Astrocyte of the spinal cord (primary cell): ENCODE measurements around the gene COQ8A.
"Not testable (repeated sequence)": the region's sequence is repeated elsewhere in the genome, so short reads cannot be mapped to it uniquely, and the experiment has no call there.

Experiments used
- DNase-seq: peaks from one replicate; pipeline ENCODE4 v3.0.0; 2011; ENCODE audit warnings: low read depth, low spot score
- H3K4me3 ChIP-seq: 2 replicates; pipeline ENCODE4 v1.5.1; 2011; ENCODE audit warnings: low read depth, mild to moderate bottlenecking, low read length, moderate library complexity
- in situ Hi-C: cut with HindIII; loops from 2 replicates; pipeline ENCODE4 v1.10.0; 2017; ENCODE audit warnings: low sequenced_read_pairs
- TF ChIP-seq, protein P1 (sequence below): IDR thresholded peaks from 2 replicates; pipeline ENCODE4 v1.5.1; 2012; ENCODE audit warnings: low read depth, mild to moderate bottlenecking, low read length, inconsistent platforms

Gene COQ8A

DNA sequence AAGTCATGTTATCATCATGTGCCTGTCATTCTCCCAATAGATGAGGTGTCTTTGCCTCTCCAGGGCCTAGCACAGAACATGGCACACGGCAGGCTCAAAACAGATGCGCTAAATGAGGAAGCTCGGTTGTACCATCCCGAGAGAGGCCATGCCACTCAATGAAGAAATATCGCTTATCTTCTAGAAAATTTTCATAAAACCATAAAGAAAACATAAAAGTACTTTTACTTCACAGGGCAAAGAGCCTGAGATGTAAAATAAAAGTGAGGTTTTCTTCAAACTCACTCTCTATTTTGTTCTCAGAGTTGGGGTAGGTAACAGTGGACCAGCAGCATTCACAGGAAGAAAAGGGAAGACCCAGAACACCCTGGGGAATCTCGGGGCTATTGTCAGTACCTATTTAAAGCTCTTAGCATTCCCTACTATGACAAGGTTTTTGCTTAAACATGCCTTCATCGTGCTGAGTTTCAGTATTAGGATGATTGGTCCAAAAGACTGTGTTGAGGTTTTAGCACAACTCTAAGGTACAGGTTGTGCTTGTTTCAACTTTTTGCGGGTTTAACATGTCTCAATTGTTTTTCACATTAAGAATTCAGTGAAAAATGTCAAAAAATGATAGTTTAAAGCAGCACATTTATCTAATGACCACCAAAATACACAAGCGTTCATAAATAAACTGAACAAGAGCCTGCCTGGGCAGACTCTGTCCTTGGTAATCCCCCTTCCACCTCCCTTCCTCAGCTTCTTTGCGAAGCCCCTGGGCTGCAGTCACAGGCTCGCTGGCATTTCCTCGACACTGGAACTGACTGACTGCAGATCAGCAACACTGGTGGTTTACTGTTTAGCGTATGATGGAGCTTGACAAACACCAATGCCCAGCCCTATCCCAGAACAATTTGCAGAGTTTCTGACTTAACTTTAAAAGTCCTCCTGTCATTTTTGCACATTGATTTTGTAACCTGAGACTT lies 55.6 kb downstream of the COQ8A start:
- H3K4me3 ChIP-seq = no peak overlapping the region
- in situ Hi-C loops = no loop called here
- no peak for DNase-seq
- TF ChIP-seq, protein P1, sequence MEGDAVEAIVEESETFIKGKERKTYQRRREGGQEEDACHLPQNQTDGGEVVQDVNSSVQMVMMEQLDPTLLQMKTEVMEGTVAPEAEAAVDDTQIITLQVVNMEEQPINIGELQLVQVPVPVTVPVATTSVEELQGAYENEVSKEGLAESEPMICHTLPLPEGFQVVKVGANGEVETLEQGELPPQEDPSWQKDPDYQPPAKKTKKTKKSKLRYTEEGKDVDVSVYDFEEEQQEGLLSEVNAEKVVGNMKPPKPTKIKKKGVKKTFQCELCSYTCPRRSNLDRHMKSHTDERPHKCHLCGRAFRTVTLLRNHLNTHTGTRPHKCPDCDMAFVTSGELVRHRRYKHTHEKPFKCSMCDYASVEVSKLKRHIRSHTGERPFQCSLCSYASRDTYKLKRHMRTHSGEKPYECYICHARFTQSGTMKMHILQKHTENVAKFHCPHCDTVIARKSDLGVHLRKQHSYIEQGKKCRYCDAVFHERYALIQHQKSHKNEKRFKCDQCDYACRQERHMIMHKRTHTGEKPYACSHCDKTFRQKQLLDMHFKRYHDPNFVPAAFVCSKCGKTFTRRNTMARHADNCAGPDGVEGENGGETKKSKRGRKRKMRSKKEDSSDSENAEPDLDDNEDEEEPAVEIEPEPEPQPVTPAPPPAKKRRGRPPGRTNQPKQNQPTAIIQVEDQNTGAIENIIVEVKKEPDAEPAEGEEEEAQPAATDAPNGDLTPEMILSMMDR = no peak

DNA sequence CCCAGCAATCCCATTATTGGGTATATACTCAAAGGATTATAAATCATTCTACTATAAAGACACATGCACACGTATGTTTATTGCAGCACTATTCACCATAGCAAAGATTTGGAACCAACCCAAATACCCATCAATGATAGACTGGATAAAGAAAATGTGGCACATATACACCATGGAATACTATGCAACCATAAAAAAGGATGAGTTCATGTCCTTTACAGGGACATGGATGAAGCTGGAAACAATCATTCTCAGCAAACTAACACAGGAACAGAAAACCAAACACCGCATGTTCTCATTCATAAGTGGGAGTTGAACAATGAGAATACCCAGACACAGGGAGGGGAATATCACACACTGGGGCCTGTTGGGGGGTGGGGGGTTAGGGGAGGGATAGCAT lies 59.5 kb downstream of the COQ8A start:
- DNase-seq, H3K4me3 ChIP-seq, in situ Hi-C loops: not testable (repeated sequence)

DNA sequence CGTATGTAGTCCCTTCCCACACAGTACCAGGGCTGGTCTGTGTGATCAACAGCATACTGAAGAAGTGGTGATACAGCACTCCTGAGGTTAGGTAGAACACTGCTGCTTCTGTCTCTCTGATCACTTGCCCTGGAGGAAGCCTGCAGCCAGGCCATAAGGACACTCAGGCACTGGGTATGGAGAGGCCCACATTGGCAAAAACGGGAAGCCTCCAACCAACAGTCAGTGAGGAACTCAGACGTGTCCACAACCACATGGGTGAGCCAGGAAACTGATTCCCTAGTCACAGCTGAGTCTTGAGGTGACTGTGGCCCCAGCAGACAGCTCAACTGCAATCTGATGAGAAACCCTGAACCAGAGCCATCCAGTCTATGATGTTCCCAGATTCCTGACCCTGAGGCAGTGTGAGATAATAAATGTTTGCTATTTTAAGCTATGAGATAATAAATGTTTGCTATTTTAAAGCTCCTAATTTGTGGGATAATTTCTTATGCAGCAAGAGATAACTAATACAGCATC lies 62.5 kb downstream of the COQ8A start:
- no peak for DNase-seq
- TF ChIP-seq, protein P1 = no peak
- H3K4me3 ChIP-seq = no peak overlapping the region
- in situ Hi-C loops = no loop called here

DNA sequence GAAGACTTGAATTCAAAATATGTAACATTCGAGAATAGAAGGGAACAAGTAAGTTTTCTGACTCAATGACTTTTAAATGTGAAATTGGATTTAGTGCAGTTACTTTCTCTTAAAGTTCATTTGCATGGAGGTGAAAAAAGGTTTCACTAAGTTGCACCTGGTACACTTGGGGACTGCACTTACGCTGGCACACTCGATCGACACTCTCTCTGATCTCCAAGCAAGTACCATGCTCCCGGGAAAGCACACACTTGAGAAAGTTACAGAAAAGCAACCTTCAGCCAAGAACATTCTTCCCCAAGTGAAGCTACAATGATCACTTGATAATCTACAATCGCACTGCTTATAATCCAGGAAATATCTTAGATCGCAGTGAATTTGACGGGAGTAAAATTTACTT lies 63.1 kb downstream of the COQ8A start:
- TF ChIP-seq, protein P1 = no peak
- H3K4me3 ChIP-seq = no peak overlapping the region
- in situ Hi-C loops = no loop called here
- DNase-seq = no peak

DNA sequence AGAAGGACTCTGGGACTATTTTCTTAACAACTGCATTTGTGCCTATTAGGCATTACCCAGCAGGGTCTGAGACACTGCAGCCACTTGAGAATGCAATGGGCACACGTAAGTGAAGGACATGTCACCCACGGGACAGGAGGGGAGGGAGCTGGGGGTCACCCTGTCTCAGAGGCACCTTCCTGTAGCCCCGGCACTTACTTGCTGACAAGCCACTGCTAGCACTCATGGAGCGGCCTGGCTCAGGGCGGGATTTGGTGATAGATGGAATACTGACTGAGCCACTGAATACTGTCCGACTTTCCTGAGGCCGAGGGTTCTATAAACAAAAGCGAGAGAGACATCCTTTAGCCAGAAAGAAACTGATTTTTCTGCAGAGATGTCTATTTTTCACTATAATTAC lies 64.7 kb downstream of the COQ8A start:
- TF ChIP-seq, protein P1 = no peak
- H3K4me3 ChIP-seq = no peak overlapping the region
- no peak for DNase-seq
- in situ Hi-C loops = no loop called here

DNA sequence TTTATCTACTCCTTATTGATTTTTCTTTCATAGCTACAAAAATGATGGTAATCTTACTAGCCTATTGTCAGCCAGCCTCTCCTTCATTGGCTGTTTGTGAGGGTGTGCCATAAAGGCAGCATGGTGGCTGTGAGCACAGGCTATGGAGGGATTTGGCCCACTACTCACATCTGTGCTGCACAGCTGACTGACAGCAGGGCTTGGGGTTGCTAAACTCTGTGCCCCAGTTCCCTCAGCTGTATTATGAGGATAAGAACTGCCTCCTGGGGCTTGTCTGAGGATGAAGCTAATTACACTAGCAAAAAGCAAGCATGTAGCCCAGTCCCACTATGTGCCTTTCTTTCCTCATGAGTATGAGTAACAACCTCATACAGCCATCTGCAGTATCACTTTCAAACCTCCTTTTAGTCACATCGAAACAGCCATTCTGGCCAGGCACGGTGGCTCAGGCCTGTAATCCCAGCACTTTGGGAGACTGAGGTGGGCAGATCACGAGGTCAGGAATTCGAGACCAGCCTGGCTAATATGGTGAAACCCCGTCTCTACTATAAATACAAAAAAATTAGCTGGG lies 66.2 kb downstream of the COQ8A start:
- TF ChIP-seq, protein P1 = no peak
- in situ Hi-C loops = no loop called here
- H3K4me3 ChIP-seq = no peak overlapping the region
- no peak for DNase-seq

DNA sequence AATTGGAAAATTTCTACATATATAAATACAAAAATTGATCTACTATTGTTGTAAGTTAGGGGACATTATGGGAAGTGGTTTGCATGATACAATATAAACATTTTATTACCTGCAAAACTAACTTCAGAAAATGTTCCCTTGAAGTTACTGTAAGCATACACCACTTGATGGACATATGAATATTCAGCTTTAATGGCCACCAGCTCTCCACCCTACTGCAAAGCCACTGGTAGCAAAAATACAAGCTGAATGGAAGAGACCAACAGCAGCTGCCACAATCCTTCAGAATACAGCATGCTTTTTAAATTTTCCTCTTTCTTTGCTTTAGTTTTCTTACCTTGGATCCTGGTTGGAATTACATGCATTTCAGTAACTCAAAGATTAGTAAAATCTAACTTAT lies 69.8 kb downstream of the COQ8A start:
- no peak overlapping the region for H3K4me3 ChIP-seq
- in situ Hi-C loops = no loop called here
- no peak for DNase-seq
- TF ChIP-seq, protein P1 = no peak
